Measurements from ENCODE around the gene ACER1.
"Not testable (repeated sequence)": the region's sequence is repeated elsewhere in the genome, so short reads cannot be mapped to it uniquely, and the experiment has no call there.

ACER1 gene

DNA sequence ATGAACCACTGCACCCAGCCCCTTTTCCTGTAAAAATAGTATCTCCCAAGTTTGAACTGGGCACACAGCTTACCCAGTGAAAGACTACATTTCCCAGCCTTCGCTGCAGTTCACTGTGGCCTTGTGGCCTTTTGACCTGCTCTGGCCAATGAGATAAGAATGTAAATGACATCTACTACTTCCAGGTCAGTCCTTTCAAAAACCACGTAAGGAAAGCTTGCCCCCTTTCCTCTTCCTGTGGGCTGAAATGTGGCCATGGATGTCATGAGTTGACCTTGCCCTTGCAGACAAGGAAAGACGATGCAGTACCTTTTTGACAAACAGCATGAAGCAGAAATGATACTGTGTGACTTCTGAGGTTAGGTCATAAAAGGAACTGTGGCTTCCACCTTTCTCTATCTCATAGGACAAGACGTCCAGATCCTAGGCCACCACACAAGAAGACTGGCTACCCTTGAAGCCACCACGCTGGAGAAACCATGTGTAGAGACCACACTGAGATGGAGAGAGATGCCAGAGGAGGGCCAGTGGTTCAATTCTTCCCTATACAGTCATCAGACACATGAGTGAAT lies 19.9 kb downstream of the ACER1 start:
- in situ Hi-C loops (cut with MboI; ENCODE audit: low pct_unique_long_range_greater_than_20kb, low sequenced_read_pairs), result no loop called here
- no peak for DNase-seq

GRCh38 chr19:6312018-6312417 lies 21.4 kb downstream of the ACER1 start:
- in situ Hi-C loops (cut with MboI; ENCODE audit: low pct_unique_long_range_greater_than_20kb, low sequenced_read_pairs), result no loop called here
- no peak for DNase-seq

DNA sequence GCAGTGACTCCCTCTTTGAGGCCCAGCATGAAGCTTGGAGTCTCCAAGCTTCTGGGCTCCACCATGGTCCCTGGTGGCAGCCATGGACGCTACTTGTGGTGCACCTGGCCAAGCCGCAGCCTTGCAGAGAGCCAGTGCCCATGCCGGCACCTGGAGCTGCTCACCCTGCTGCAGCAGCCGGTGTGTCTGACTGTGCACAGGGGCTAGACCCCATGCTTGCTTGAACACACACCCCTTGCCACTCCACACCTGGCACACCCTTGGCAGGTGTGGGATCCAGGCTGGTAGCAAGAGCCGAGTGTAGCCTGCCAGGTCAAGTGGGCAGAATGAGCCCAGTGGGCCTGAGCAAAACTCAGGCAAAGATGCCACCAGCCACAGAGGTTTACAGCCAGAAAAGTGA lies 35.0 kb downstream of the ACER1 start:
- in situ Hi-C loops (cut with MboI; ENCODE audit: low pct_unique_long_range_greater_than_20kb, low sequenced_read_pairs), result no loop called here
- no peak for DNase-seq

DNA sequence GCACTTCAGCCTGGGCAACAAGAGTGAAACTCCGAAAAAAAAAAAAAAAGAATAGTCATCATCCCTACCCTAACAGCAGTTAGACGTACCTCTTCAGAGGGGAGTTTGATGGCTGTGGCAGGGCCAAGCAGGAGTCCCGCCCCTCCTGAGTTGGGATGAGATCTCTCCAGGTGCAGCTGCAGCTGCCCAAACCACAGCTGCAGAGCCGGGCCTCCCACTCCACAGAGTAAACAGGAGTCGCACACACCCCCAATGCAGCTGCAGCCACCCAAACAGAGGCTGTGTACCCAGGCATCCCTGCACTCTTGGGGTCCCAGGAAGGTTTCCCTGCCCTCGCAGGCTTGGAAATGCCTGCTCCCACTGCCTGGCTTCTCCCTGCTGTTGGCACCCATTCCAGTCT lies 36.2 kb downstream of the ACER1 start:
- DNase-seq, result no peak

DNA sequence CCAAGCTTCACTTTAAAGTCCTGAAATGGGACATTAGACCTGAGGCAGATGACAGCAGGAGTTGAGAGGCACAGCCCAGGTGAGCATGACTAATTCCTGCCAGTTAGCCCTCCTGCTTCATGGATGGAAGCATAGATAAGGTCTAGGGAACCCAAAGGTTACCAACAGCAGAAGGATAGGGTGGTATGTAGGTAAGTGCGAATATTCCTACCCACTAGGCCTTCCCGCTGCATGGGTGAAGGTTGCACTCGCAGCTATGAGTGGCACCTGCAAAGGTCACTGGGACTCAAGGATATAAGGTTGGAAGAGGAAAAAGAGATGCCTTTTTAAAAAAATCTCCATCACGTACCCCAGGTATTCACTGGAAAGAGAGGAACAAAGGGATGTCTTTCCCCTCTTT lies 41.4 kb downstream of the ACER1 start:
- in situ Hi-C loops (cut with MboI; ENCODE audit: low pct_unique_long_range_greater_than_20kb, low sequenced_read_pairs), result no loop called here

More for the DNA sequence above, 36.2 kb downstream of the ACER1 start:
- in situ Hi-C loops (cut with MboI; ENCODE audit: low pct_unique_long_range_greater_than_20kb, low sequenced_read_pairs), result no loop called here

GRCh38 chr19:6288737-6289136 lies 44.7 kb downstream of the ACER1 start:
- DNase-seq, result no peak
- in situ Hi-C loops (cut with MboI; ENCODE audit: low pct_unique_long_range_greater_than_20kb, low sequenced_read_pairs), result no loop called here

More for the DNA sequence above, 41.4 kb downstream of the ACER1 start:
- DNase-seq, result no peak

DNA sequence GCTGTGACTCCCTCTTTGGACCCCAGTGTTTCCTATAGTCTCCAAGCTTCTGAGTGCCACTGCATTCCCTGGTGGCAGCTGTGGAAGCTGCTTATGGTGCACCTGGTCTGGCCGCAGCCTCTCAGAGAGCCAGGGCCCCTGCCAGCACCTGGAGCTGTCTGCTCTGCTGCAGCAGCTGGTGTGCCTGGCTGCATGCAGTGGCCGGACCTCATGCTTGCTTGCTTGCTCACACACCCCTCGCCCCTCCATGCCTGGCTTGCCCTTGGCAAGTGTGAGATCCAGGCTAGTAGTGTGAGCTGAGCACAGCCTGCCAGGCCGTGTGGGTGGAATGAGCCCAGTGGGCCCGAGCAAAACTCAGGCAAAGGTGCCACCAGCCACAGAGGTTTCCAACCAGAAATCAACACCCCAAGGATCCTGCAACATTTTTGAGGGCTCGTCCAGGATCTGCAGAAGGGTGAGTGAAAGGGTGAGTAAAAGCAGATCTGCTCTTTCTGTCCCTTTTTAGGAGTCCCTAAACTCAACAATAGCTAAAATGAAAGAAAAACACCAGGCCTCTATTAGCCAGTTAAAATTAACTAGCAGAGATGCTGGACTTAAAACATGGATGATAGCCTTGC lies 46.0 kb downstream of the ACER1 start:
- in situ Hi-C loops (cut with MboI; ENCODE audit: low pct_unique_long_range_greater_than_20kb, low sequenced_read_pairs), result no loop called here
- DNase-seq, result no peak

DNA sequence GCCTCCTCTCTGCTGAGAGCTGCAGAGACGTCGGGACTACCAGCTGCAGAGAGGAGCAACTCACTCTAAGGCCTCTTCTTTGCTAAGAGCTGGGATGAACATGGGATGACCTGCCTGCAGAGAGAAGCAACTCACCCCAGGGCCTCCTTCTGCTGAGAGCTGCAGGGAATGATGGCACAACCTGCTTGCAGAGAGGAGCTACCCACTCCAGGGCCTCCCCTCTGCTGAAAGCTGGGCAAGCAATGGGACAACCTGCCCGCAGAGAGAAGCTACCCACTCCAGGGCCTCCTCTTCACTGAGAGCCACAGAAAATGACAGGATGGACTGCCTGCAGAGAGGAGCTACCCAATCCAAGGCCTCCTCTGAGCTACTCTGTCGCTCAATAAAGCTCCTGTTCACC lies 46.7 kb downstream of the ACER1 start:
- in situ Hi-C loops (cut with MboI; ENCODE audit: low pct_unique_long_range_greater_than_20kb, low sequenced_read_pairs), result no loop called here
- no peak for DNase-seq

- DNase-seq; in situ Hi-C loops (cut with MboI; ENCODE audit: low pct_unique_long_range_greater_than_20kb, low sequenced_read_pairs): not testable (repeated sequence)
Measured at GRCh38 chr19:6282393-6282792, 51.0 kb downstream of the ACER1 start.

GRCh38 chr19:6279931-6280591 lies 53.4 kb downstream of the ACER1 start, which contains the start of gene MLLT1:
Gene MLLT1 (minus strand): TSS chr19:6279975. CDS start chr19:6279784, 191 bp downstream.
- in situ Hi-C loops (cut with MboI; ENCODE audit: low pct_unique_long_range_greater_than_20kb, low sequenced_read_pairs), result no loop called here

GRCh38 chr19:6279620-6279930 lies 53.8 kb downstream of the ACER1 start:
- no peak for DNase-seq
- in situ Hi-C loops (cut with MboI; ENCODE audit: low pct_unique_long_range_greater_than_20kb, low sequenced_read_pairs), result no loop called here

More at GRCh38 chr19:6279931-6280591, 53.4 kb downstream of the ACER1 start, which contains the start of gene MLLT1:
- peak; percentile 90 for DNase-seq

- in situ Hi-C loops (cut with MboI; ENCODE audit: low pct_unique_long_range_greater_than_20kb, low sequenced_read_pairs), result no loop called here
- DNase-seq, result no peak
Measured at GRCh38 chr19:6278740-6279619, 54.4 kb downstream of the ACER1 start.

GRCh38 chr19:6278051-6278450 lies 55.4 kb downstream of the ACER1 start:
- no peak for DNase-seq
- in situ Hi-C loops (cut with MboI; ENCODE audit: low pct_unique_long_range_greater_than_20kb, low sequenced_read_pairs), result no loop called here

GRCh38 chr19:6276447-6276846 lies 57.0 kb downstream of the ACER1 start:
- DNase-seq, result no peak
- in situ Hi-C loops (cut with MboI; ENCODE audit: low pct_unique_long_range_greater_than_20kb, low sequenced_read_pairs), result no loop called here

DNA sequence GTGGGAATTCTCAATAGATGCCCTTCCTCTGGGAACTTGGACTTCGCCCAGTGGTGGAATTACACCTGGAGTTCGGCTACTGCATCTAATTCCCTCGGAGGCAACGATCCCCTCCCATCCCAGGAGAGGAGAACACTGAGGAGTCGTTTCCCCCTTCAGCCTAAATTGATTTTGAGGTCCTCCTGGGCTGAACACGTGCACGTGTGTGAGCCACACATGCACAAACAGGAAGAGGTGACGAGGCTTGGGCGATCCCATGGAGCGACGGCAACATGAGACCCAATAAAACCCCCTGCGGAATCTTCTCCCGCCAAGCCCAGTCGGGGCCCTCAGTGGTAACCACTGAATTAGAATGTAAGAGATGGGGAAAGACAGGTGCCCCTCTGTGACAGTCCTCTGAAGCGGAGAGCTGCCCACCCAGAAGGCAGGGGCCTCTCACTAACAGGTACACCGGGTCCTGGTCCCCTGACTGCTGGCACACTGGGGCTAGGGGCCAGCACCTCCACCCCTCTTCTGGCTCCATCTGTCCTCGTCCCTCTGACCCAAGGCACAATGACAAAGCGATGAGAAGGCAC lies 58.2 kb downstream of the ACER1 start:
- peak; percentile 37 for DNase-seq
- in situ Hi-C loops (cut with MboI; ENCODE audit: low pct_unique_long_range_greater_than_20kb, low sequenced_read_pairs), result no loop called here

GRCh38 chr19:6274756-6275155 lies 58.7 kb downstream of the ACER1 start:
- DNase-seq, result no peak
- in situ Hi-C loops (cut with MboI; ENCODE audit: low pct_unique_long_range_greater_than_20kb, low sequenced_read_pairs), result no loop called here

DNA sequence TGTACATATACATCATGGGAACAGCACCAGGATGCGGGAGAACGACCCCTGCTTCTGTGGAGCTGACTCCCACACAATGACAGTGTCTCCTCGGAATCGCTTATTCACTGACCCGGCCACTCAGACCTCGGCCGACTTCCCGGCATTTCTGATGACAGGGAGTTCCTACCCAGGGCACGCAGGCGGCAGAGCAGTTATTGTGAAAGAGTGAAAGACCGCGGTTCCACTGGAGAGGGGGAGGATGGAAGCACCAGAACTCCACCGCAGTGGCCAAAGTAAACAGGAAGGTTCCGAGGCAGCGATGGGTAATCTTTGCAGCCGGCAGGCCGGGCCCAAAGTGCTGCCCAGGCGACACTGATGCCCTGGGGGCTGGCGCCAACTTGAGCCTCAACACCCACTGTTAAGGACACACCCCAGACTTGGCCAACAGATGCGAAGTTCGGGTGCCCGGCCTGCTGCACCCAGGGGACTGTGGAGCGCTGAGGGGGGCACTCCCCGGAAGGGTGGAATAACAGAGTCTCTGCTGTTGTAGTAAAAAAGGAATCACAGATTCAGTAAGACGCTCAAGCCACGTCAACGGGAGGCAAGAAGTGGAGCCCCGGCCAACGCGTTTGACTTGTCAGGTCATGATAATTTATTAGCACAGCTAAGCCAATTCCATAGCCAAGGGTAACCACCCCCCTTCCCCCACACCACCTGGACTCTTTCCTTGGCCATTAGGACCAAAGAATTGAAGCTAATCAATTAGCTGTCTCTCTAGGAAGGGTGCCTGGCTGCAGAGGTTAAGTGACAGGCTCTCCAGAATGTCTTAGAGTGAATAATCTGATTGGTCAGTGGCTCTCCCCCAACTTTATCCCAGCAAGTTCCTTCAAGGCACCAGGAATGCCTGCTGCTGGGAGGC lies 59.5 kb downstream of the ACER1 start:
- in situ Hi-C loops (cut with MboI; ENCODE audit: low pct_unique_long_range_greater_than_20kb, low sequenced_read_pairs), result no loop called here
- peak; percentile 83 for DNase-seq

DNA sequence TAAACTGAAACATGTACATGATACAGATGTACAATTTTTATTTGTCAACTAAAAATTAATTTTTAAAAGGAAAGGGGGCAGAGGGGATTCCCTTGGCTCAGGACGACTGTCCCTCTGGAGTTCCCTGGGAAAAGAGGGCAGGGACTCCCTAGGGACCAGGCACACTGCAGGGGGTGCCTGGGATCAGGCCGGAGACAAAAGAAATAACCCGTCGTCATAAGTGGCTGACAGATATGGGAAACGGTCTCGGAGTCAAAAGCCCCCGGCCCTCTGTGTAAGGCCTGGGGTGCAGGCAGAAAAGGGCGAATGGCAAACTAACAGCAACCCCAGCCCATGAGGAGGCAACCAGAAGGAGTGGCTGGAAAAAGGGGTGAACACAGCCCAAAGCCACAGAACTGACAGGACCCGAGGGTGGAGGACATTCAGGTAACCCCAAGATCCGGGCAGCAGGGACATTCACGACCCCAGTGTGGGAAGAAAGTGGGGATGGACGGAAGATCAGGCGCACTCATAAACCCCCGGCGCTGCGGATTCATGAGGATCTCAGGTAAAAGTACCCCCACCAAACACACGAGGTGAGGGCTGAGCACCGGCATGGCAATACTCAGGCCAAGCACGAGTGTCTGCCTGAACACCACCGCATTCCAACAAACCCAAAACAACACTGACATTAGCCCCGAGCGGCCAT lies 60.4 kb downstream of the ACER1 start:
- no peak for DNase-seq
- in situ Hi-C loops (cut with MboI; ENCODE audit: low pct_unique_long_range_greater_than_20kb, low sequenced_read_pairs), result no loop called here

Measured in KBM-7 (cell line).